Astrocyte (in vitro differentiated cells and primary cell): ENCODE results near the gene ABCB8. TPM values are rescaled to one million over a fixed set of nuclear protein-coding genes. Genes with fewer than 3 reads are reported as not detected.

Experiments used
- total RNA-seq: library from RNA; stranded (reverse); gene quantifications from 2 replicates; pipeline ENCODE4 v1.2.1, GENCODE V29; 2021

ABCB8 gene
- total RNA-seq, 1 donor from 2014 or later = 53.3 TPM

Other genes starting within 250 kb of the ABCB8 start
- 0.26 and 0.32 TPM in 2 replicates for gene TMEM176B, start 228.1 kb upstream of the ABCB8 start, total RNA-seq
- 0.31 TPM in 1 of 2 replicates, not detected in the other for gene TMEM176A, start 227.7 kb upstream of the ABCB8 start, total RNA-seq
- gene AOC1, start 175.9 kb upstream of the ABCB8 start, total RNA-seq = not detected in 2 replicates
- gene KCNH2, start 50.1 kb upstream of the ABCB8 start, total RNA-seq = 4.5 and 4.6 TPM in 2 replicates
- gene NOS3, start 37.4 kb upstream of the ABCB8 start, total RNA-seq = 1.8 and 2.0 TPM in 2 replicates
- 1.8 and 2.2 TPM in 2 replicates for gene ATG9B, start 4.0 kb upstream of the ABCB8 start, total RNA-seq
- gene ASIC3, start 20.1 kb downstream of the ABCB8 start, total RNA-seq = 3.9 and 5.9 TPM in 2 replicates
- 47.9 and 55.1 TPM in 2 replicates for gene CDK5, start 29.4 kb downstream of the ABCB8 start, total RNA-seq
- gene SLC4A2, start 31.1 kb downstream of the ABCB8 start, total RNA-seq = 302 and 351 TPM in 2 replicates
- 56.1 and 61.6 TPM in 2 replicates for gene FASTK, start 52.4 kb downstream of the ABCB8 start, total RNA-seq
- gene TMUB1, start 55.0 kb downstream of the ABCB8 start, total RNA-seq = 42.9 and 44.9 TPM in 2 replicates
- 123 and 156 TPM in 2 replicates for gene AGAP3, start 58.0 kb downstream of the ABCB8 start, total RNA-seq
- gene GBX1, start 139.2 kb downstream of the ABCB8 start, total RNA-seq = not detected in 2 replicates
- not detected in 2 replicates for gene ASB10, start 158.8 kb downstream of the ABCB8 start, total RNA-seq
- not detected in 2 replicates for gene H2BK1, start 182.0 kb downstream of the ABCB8 start, total RNA-seq
- 53.2 and 54.3 TPM in 2 replicates for gene ABCF2, start 198.8 kb downstream of the ABCB8 start, total RNA-seq
- gene CHPF2, start 204.0 kb downstream of the ABCB8 start, total RNA-seq = 84.7 and 101 TPM in 2 replicates
- gene SMARCD3, start 220.2 kb downstream of the ABCB8 start, total RNA-seq = 47.7 and 50.0 TPM in 2 replicates